Activated CD4-positive, alpha-beta T cell treated with anti-CD3 and anti-CD28 coated beads, Interleukin-2, amount 10 ng/mL, durations not matched to agents 7 days and 5 days (primary cell): ENCODE measurements around the gene WASL. TPM values are rescaled to one million over a fixed set of nuclear protein-coding genes. Genes with fewer than 3 reads are reported as not detected.
"Not testable (repeated sequence)": the region's sequence is repeated elsewhere in the genome, so short reads cannot be mapped to it uniquely, and the experiment has no call there.

Experiments
- CTCF ChIA-PET: fragments of 350-600 bp; sonication (Branson Sonifier 250); formaldehyde crosslinking; loops from one replicate; lab custom pipeline; 2021; ENCODE audit warnings: antibody characterized with exemption; lab: Charles Lee
- POLR2A ChIA-PET: fragments of 350-600 bp; sonication (Branson Sonifier 250); formaldehyde crosslinking; loops from one replicate; lab custom pipeline; 2021; ENCODE audit warnings: antibody characterized with exemption; lab: Charles Lee
- DNase-seq: peaks from one replicate; pipeline ENCODE4 v3.0.0-alpha.2; 2020
- H3K27ac Mint-ChIP-seq: one replicate; pipeline ENCODE4 v1.8.0; 2021; ENCODE audit warnings: mild to moderate bottlenecking, moderate library complexity, mixed read lengths
- H3K27me3 Mint-ChIP-seq: one replicate; pipeline ENCODE4 v1.8.0; 2021; ENCODE audit warnings: mixed read lengths
- H3K36me3 Mint-ChIP-seq: one replicate; pipeline ENCODE4 v1.8.0; 2021; ENCODE audit warnings: low read depth, mixed read lengths
- H3K4me1 Mint-ChIP-seq: one replicate; pipeline ENCODE4 v1.8.0; 2021; ENCODE audit warnings: mixed read lengths
- H3K4me3 Mint-ChIP-seq: one replicate; pipeline ENCODE4 v1.8.0; 2021; ENCODE audit warnings: mild to moderate bottlenecking, moderate library complexity, mixed read lengths
- H3K9me3 Mint-ChIP-seq: one replicate; pipeline ENCODE4 v1.8.0; 2021; ENCODE audit warnings: mixed read lengths
- total RNA-seq, 2 experiments: library from RNA; stranded (reverse); gene quantifications; one replicate each; pipeline ENCODE4 v1.2.3, GENCODE V29; 2021

WASL gene
- 1 to 10 TPM; 6.2 to 7.7 TPM for total RNA-seq

GRCh38 chr7:123748734-123749536, at the start of gene WASL:
Gene WASL, minus strand, starts transcription at chr7:123749003. Its CDS starts 269 bp downstream, at chr7:123748734.
- Mint-ChIP-seq H3K9me3 (no peaks in the 10 kb centered on the region), H3K4me3 (peak within 1 kb of the TSS; percentile 97), H3K4me1 (peaks cover 41% of the 10 kb centered on the region), H3K36me3 (peaks cover 15% of the 10 kb centered on the region), H3K27ac (peak within 1 kb of the TSS; percentile 93), H3K27me3 (peaks cover 6% of the 10 kb centered on the region)
- CTCF ChIA-PET, result interaction anchor here (0.8 to 1.5 kb wide), 10 partner anchors 12 to 192 kb away, joined by 3 to 7 read pairs (median 3); no protein-coding TSS in a partner anchor
- peak; percentile 85 for DNase-seq
- POLR2A ChIA-PET, result interaction anchor here (0.6 to 1.0 kb wide), 2 partner anchors 23 to 112 kb away, joined by 3 read pairs; no protein-coding TSS in a partner anchor

GRCh38 chr7:123797673-123798531, 49.1 kb upstream of the WASL start:
- Mint-ChIP-seq H3K27me3 (no peaks in the 10 kb centered on the region), H3K27ac (no peak overlapping the region), H3K4me3 (no peak overlapping the region), H3K4me1 (no peaks in the 10 kb centered on the region), H3K9me3 (no peaks in the 10 kb centered on the region), H3K36me3 (no peaks in the 10 kb centered on the region)
- ChIA-PET POLR2A (no interaction called here), CTCF (interaction anchor here (0.6 kb wide), 1 partner anchor 162 kb away, joined by 3 read pairs; no protein-coding TSS in a partner anchor)
- no peak for DNase-seq

- H3K36me3 Mint-ChIP-seq, result no peaks in the 10 kb centered on the region
- H3K27me3 Mint-ChIP-seq, result no peaks in the 10 kb centered on the region
- no peaks in the 10 kb centered on the region for H3K4me1 Mint-ChIP-seq
- H3K27ac Mint-ChIP-seq, result no peak overlapping the region
- ChIA-PET CTCF (no interaction called here), POLR2A (no interaction called here)
- no peak for DNase-seq
- no peaks in the 10 kb centered on the region for H3K9me3 Mint-ChIP-seq
- H3K4me3 Mint-ChIP-seq, result no peak overlapping the region
Measured at GRCh38 chr7:123796568-123796967, 47.8 kb upstream of the WASL start.

- Mint-ChIP-seq H3K27ac (no peak overlapping the region), H3K4me3 (no peak overlapping the region), H3K27me3 (no peaks in the 10 kb centered on the region), H3K9me3 (no peaks in the 10 kb centered on the region), H3K4me1 (no peaks in the 10 kb centered on the region), H3K36me3 (no peaks in the 10 kb centered on the region)
- ChIA-PET CTCF (interaction anchor here (1.4 kb wide), 1 partner anchor 171 kb away, joined by 3 read pairs; no protein-coding TSS in a partner anchor), POLR2A (no interaction called here)
- DNase-seq, result no peak
Measured at GRCh38 chr7:123795917-123796316, 47.1 kb upstream of the WASL start.

- DNase-seq, POLR2A ChIA-PET, H3K9me3 Mint-ChIP-seq, H3K27me3 Mint-ChIP-seq, H3K27ac Mint-ChIP-seq, H3K36me3 Mint-ChIP-seq, H3K4me1 Mint-ChIP-seq, H3K4me3 Mint-ChIP-seq: not testable (repeated sequence)
- CTCF ChIA-PET, result interaction anchor here (1.4 kb wide), 1 partner anchor 171 kb away, joined by 3 read pairs; no protein-coding TSS in a partner anchor
Measured at GRCh38 chr7:123795116-123795515, 46.3 kb upstream of the WASL start.

- ChIA-PET POLR2A (no interaction called here), CTCF (interaction anchor here (0.7 to 1.4 kb wide), 2 partner anchors 14 to 44 kb away, joined by 3 read pairs; partner anchors contain the start of gene WASL)
- Mint-ChIP-seq H3K27me3 (no peaks in the 10 kb centered on the region), H3K9me3 (no peaks in the 10 kb centered on the region), H3K4me3 (no peak overlapping the region), H3K36me3 (no peaks in the 10 kb centered on the region), H3K27ac (no peak overlapping the region), H3K4me1 (no peaks in the 10 kb centered on the region)
- DNase-seq, result no peak
Measured at GRCh38 chr7:123792547-123792946, 43.7 kb upstream of the WASL start.

- Mint-ChIP-seq H3K4me3 (no peak overlapping the region), H3K27ac (no peak overlapping the region), H3K4me1 (no peaks in the 10 kb centered on the region), H3K36me3 (no peaks in the 10 kb centered on the region), H3K27me3 (no peaks in the 10 kb centered on the region), H3K9me3 (no peaks in the 10 kb centered on the region)
- no peak for DNase-seq
- ChIA-PET POLR2A (no interaction called here), CTCF (no interaction called here)
Measured at GRCh38 chr7:123791001-123791400, 42.2 kb upstream of the WASL start.

- Mint-ChIP-seq H3K4me1 (no peaks in the 10 kb centered on the region), H3K9me3 (no peaks in the 10 kb centered on the region), H3K36me3 (no peaks in the 10 kb centered on the region), H3K4me3 (no peak overlapping the region), H3K27ac (no peak overlapping the region), H3K27me3 (no peaks in the 10 kb centered on the region)
- POLR2A ChIA-PET, result interaction anchor here (0.6 kb wide), 1 partner anchor 232 kb away, joined by 4 read pairs; no protein-coding TSS in a partner anchor
- no peak for DNase-seq
- CTCF ChIA-PET, result no interaction called here
Measured at GRCh38 chr7:123789817-123790216, 41.0 kb upstream of the WASL start.

GRCh38 chr7:123789206-123789784, 40.5 kb upstream of the WASL start:
- no peaks in the 10 kb centered on the region for H3K27me3 Mint-ChIP-seq

GRCh38 chr7:123788584-123788983, 39.8 kb upstream of the WASL start:
- Mint-ChIP-seq H3K4me3 (no peak overlapping the region), H3K9me3 (no peaks in the 10 kb centered on the region), H3K27ac (no peak overlapping the region), H3K36me3 (no peaks in the 10 kb centered on the region), H3K27me3 (no peaks in the 10 kb centered on the region), H3K4me1 (no peaks in the 10 kb centered on the region)
- ChIA-PET CTCF (no interaction called here), POLR2A (no interaction called here)
- DNase-seq, result no peak

More at GRCh38 chr7:123789206-123789784, 40.5 kb upstream of the WASL start:
- ChIA-PET CTCF (no interaction called here), POLR2A (interaction anchor here (0.6 kb wide), 1 partner anchor 231 kb away, joined by 4 read pairs; no protein-coding TSS in a partner anchor)
- Mint-ChIP-seq H3K4me1 (no peaks in the 10 kb centered on the region), H3K4me3 (no peak overlapping the region), H3K27ac (no peak overlapping the region), H3K9me3 (no peaks in the 10 kb centered on the region), H3K36me3 (no peaks in the 10 kb centered on the region)
- DNase-seq, result no peak

GRCh38 chr7:123787220-123788007, 38.6 kb upstream of the WASL start:
- DNase-seq, result no peak
- no peaks in the 10 kb centered on the region for H3K27me3 Mint-ChIP-seq
- ChIA-PET POLR2A (no interaction called here), CTCF (no interaction called here)
- no peaks in the 10 kb centered on the region for H3K36me3 Mint-ChIP-seq
- H3K4me1 Mint-ChIP-seq, result no peaks in the 10 kb centered on the region
- no peak overlapping the region for H3K27ac Mint-ChIP-seq
- no peak overlapping the region for H3K4me3 Mint-ChIP-seq
- H3K9me3 Mint-ChIP-seq, result no peaks in the 10 kb centered on the region

- POLR2A ChIA-PET, result no interaction called here
- no peaks in the 10 kb centered on the region for H3K36me3 Mint-ChIP-seq
Measured at GRCh38 chr7:123784263-123784662, 35.5 kb upstream of the WASL start.

More at GRCh38 chr7:123784263-123784662, 35.5 kb upstream of the WASL start:
- Mint-ChIP-seq H3K27me3 (no peaks in the 10 kb centered on the region), H3K4me3 (no peak overlapping the region), H3K9me3 (no peaks in the 10 kb centered on the region), H3K27ac (no peak overlapping the region), H3K4me1 (no peaks in the 10 kb centered on the region)
- CTCF ChIA-PET, result no interaction called here
- no peak for DNase-seq
